NCI-H345 treated with DMSO at 0.1 percent for 48 hours (cell line): ENCODE results near the gene PTPRN2.

Experiments
- DNase-seq: peaks from one replicate; lab custom pipeline; 2025; ENCODE audit not compliant: unreplicated experiment; lab: John Stamatoyannopoulos, UW

The PTPRN2 gene

DNA sequence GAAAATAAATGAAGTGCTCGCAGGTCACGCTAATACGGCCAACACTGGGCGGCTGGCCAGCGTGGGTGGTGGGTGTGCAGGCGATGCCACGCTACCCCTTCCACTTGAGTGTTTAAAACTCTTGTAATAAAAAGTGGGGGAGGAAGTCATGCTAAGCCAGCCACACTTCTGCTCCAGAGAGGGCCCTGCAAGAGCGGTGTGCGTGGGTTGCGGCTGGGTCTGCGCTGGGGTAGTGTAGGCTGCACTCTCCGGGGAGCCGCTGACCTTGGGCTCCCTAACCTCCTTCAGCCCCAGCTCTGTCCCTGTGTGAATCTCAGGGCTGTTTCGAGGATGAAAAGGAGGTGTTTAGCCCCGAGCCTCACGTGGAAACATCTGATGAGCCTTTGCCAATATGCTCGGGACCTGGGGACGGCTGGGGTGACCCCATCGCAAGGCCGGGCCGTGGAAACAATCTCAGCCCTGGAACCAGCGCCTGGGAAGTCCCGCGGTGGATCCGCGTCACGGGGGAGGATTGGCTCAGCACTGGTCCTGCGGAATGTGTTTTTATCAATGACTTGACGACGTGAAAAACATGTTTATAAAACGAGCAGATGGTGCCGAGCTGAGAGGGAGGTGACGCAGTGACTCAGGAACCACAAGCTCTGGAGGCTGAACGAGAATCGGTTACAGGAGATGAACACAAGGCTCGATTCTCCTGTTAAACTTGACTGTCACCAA, 972.4 kb downstream of the PTPRN2 start:
- no peak for DNase-seq

- DNase-seq, result no peak
These were observed 973.1 kb downstream of the PTPRN2 start for GRCh38 chr7:157614457-157615020.

DNA sequence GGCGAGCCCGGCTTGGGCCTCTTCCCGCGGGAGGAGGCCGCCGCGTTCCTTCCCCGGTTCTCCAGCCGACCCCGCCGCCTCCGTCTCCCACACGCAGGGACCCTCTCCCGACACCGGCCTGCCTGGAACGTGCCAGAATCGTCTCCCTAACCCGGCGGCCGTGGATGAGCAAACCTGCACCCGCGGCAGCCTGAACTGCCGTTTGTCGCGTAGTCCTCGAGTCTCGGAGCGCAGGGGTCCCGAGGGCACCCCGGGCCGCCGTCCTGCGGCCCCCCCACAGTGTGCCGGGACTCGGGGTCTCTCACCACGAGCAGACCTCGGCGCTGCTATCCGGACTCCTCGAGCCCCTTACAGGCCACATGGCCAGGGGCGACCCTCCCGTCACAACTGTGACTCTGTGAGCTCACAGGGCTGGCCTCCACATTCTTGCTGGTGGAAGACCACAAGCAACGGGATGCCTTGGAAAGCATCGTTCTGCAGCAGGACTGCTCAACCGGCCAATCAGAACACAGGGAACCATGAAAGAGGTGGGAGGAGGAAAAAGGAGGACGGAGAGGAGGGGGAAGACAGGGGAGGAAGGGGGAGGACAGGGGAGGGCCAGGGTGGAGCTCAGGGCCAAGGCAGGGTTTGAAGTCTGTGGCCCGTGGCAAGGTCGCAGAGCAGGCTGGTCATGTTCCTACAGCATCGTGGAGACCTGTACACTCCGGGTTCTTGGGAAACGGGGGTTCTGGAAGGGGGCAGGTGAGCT, 973.9 kb downstream of the PTPRN2 start:
- DNase-seq, result no peak

DNA sequence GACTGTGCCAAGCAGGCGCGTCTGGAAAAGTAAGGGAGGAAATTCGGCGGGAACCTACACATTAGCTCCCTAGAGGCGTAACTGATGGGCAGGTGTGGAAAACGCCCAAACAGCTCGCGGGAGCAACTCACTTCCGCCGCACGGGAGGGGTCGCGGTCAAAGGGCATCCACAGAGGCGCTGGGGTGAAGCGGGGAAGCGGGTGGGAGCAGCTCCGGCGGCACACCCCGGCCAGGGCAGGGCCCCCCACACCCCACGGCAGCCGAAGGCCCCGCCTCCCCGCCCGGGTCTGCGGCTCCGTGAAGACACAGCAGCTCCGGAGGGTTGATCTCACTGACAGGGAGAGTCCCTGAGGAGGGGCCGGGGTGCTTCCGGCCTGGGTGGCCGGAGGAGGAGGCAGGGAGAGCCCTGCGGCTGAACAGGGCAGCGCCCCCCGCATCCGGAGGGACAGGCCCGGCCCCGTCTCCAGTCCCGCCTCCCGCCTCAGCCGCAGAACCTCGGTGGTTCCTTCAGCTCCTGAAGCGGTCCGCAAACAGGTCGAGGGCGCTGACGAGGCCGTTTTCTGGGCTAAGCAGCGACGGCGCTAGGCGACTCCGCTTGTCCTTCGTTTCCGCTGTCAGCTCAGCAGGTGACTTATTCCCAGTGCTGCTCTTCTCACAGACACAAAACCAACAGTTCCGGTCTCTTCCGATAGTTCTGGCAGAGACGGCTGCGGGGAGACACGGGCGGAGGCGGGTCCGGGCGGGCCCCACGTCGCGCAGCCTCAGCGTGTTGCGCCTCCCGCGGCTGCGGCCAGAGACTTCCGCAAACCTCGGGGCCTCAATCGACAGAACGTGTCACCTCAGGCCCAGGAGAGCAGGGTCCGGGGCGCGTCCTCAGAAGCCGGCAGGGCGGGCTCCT, 974.7 kb downstream of the PTPRN2 start:
- no peak for DNase-seq

GRCh38 chr7:157612009-157612663, 975.5 kb downstream of the PTPRN2 start:
- no peak for DNase-seq

GRCh38 chr7:157611341-157611740, 976.3 kb downstream of the PTPRN2 start:
- no peak for DNase-seq

- no peak for DNase-seq
These were observed 976.8 kb downstream of the PTPRN2 start for GRCh38 chr7:157610671-157611295.

DNA sequence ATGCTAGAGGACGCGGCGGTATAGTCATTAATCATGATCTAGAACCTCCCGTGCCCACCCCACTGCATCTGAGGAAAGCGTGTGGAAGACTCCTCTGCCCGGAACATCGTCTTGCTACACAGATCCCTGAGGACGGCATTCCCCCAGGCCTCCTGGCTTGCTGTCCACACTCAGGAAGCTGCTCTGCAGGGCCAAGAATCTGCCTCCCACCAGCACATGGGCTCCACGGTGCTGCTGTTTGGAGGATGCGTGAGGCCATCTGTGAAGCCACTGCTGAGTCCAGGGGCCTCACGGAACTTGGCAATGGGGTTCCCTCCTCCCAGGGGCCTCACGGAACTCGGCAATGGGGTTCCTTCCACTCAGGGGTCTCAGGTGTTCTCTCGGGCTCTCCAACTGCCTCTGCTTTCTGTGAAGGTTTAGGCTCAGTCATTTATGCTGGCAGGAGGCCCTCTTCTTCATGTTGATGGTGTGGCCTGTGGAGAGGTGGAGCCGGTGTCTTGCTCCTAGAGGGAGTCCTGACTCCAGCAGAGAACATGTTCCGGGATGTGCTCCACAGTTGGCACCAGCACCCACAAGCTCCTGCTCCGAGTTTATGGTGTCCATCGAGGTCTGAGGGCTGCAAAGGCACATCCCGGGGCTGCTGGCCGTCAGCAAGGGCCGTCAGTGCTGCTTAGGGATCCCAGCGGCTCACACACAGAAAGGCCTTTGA, 977.5 kb downstream of the PTPRN2 start:
- DNase-seq, result no peak

DNA sequence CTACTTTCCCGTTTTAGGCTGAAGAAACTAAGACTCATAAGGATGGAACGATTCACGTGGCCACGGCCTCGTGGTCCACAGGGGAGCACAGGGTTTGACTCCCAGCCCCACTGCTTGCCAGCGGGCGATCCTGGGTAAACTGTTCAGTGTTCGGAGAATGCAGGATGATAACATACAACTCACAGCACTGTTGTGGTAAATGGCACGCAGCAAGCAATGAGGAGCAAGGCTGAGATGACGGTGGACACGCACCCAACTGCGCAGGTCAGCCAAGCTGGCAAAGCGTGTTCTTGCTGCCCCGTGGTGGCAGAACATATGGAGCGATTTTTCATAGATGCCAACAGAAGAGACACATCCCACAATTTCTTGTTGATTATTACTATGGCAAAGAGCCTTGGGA, 978.1 kb downstream of the PTPRN2 start:
- no peak for DNase-seq

GRCh38 chr7:157607218-157607617, 980.4 kb downstream of the PTPRN2 start:
- DNase-seq, result no peak

DNA sequence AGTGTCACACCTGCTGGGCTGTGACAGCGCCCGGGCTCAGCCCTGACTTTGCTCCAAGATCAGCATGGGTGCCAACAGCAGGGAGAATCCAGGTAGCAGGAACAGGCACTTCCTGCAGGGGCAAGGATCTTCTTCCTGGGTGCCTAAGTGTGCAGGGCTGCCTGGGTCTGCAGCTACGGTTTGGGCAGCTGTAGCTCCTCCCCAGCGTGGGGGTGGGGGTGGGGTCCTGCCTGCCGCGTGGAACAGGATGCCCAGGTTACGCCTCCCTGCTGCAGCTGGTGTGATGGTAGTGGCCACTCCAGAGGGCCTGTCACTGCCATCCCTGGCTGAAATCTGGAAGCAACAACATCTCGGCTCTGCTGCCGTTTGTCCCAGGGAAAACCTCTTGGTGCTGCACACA, 981.5 kb downstream of the PTPRN2 start:
- no peak for DNase-seq

- DNase-seq, result no peak
These were observed 982.0 kb downstream of the PTPRN2 start for GRCh38 chr7:157605638-157606037.

DNA sequence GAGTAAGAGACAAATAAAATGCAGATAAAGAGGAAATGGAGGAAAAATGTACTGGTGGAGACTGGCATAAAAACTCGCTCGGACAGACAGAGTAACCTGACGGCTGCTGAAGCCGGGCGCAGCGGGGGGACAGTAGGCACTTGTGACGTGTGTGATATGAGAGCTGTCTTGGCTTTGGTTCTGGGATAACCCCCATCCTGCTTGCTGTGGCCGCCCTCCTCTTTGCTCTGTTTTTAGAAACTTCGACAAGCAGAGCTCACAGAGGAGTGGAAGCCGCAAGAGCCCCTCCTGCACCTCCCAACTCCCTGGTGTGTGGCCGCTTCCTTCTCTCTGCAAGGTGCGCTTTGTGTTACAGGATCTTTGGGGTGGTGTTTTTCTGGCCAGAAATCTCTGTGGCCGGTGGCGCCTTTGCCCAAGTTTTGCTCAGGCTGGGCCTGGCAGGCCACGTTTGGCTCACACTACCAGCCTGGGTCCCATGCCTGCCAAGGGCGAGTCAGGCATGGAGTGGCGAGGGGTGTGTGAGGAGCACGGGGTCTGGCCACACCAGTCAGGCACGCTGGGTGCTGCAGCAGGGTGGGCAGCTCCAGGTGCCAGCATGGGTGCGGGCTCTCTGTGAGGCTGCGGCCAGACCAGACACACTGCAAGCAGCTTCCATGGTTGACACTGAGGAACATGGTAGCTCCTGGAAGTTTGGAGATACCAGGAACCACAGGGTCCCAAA, 982.8 kb downstream of the PTPRN2 start:
- no peak for DNase-seq

DNA sequence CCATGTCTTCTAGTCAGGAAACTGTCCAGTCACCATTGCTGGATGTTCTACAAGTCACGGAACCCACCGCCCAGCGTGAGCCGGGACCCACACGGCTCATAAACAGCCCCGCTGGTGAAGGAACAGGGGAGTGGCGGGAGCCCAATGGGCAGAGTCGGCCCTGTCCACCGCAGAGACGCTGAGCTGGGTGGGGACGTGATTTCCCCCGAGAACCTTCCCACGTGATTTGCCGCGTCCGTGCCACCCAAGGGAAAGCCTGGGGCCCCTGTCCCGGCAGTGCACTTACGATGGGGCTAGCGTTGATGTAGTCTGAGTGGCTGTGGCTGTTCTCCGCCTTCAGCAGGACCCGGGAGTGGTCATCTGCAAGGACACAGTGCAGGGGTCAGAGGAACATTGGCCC, 983.9 kb downstream of the PTPRN2 start:
- DNase-seq, result no peak

DNA sequence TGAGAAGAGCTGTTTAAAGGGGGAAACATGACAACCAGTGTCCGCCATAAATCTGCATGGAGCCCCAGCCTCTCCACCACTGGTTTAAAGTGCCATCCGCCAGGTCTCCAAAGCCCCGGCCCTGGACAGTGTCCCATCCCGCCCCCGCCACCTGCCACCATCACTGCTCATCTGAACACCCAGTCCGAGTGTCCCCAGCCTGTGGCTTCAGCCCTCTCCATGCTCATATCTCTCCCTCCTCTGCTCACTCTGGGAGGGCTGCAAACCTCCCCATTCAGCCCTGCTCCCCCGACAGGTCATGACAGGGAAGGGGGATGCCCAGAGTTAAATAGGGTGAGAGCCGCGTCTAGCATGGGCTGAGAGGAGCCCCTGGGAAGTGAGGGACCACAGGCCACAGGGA, 984.6 kb downstream of the PTPRN2 start:
- DNase-seq, result no peak

DNA sequence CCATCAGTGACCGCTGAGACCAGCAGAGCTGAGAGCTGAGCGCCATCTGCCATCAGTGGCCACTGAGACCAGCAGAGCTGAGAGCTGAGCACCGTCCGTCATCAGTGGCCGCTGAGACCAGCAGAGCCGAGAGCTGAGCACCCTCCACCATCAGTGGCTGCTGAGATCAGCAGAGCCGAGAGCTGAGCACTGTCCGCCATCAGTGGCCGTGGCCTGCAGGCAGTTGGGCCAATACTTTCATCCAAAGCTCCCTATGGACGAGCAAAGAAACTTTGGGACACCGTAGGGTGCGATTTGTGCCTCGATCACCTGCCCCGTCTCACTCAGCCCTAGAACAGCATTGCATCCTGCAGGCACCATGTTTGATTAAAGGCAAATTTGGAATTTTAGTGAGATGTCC, 985.0 kb downstream of the PTPRN2 start:
- DNase-seq, result no peak

- DNase-seq, result no peak
These were observed 985.5 kb downstream of the PTPRN2 start for GRCh38 chr7:157602156-157602555.

DNA sequence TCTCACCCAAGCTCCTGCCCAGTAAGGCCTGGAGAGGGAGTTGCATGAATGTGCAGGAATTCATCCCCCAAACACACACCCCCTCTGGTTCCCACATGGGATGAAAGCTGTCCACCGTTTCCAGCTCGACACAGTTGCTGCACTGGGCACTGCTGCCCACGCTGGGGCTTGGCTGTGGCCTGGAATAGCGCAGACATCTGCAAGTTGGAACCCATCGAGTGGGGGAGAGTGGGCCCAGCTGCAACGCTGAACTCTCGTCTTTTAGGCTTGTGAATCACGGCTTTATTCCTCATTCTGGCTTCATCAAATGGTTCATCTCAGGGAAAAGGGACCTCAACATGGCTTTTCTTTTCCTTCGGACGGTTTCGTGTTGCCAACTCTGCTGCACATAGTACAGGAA, 986.1 kb downstream of the PTPRN2 start:
- no peak for DNase-seq

DNA sequence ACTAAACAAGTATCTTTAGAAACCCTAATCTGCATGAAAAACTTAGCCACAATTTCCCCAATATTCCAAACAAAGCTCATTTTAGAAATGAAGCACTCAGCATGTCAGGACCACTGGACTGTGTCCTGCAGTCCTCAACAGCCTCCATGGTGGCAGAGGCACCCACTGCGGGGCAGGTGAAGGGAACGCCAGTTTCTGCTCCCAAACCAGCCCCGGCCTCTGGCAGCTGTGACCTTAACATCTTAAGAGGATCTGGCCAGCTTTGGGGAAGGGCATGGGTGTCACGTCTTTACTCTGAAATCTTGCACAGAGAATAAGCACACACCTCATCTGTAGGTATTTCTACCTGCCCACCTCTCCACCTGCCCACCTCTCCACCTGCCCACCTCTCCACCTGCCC, 988.1 kb downstream of the PTPRN2 start:
- DNase-seq, result no peak
